GM23248 (cell line): ENCODE data around the gene WWOX. TPM values are rescaled to one million over a fixed set of nuclear protein-coding genes. Genes with fewer than 3 reads are reported as not detected.
"Not testable (repeated sequence)": the region's sequence is repeated elsewhere in the genome, so short reads cannot be mapped to it uniquely, and the experiment has no call there.

Experiments
- DNase-seq: peaks from one replicate; pipeline ENCODE4 v3.0.0-alpha.2; 2015
- H2AFZ ChIP-seq: fragments of 200-600 bp; sonication (generic); 2 replicates; pipeline ENCODE4 v1.6.1; 2016; ENCODE audit warnings: antibody characterized with exemption
- H3F3A ChIP-seq: fragments of 200-600 bp; sonication (generic); 2 replicates; pipeline ENCODE4 v1.6.1; 2016; ENCODE audit warnings: mild to moderate bottlenecking, antibody characterized with exemption, mixed run types; ENCODE audit not compliant: insufficient read depth
- H3K27ac ChIP-seq: fragments of 200-600 bp; sonication (generic); 2 replicates; pipeline ENCODE4 v1.5.1; 2016; ENCODE audit warnings: mild to moderate bottlenecking
- H3K27me3 ChIP-seq: fragments of 200-600 bp; sonication (generic); replicated peaks from 2 replicates; pipeline ENCODE4 v1.6.1; 2016; ENCODE audit warnings: mild to moderate bottlenecking; ENCODE audit not compliant: insufficient read depth
- H3K36me3 ChIP-seq: fragments of 200-600 bp; sonication (generic); 2 replicates; pipeline ENCODE4 v1.6.1; 2016; ENCODE audit warnings: low read depth, mild to moderate bottlenecking
- H3K4me1 ChIP-seq: fragments of 200-600 bp; sonication (generic); 2 replicates; pipeline ENCODE4 v1.6.1; 2016; ENCODE audit warnings: mild to moderate bottlenecking; ENCODE audit not compliant: insufficient read depth
- H3K4me2 ChIP-seq: fragments of 200-600 bp; sonication (generic); one replicate; pipeline ENCODE4 v1.6.1; 2016; ENCODE audit warnings: mild to moderate bottlenecking; ENCODE audit not compliant: unreplicated experiment
- H3K4me3 ChIP-seq: fragments of 200-600 bp; sonication (generic); 2 replicates; pipeline ENCODE4 v1.5.1; 2016; ENCODE audit warnings: mild to moderate bottlenecking
- H3K79me2 ChIP-seq: fragments of 200-600 bp; sonication (generic); 2 replicates; pipeline ENCODE4 v1.6.1; 2016; ENCODE audit warnings: mild to moderate bottlenecking; ENCODE audit not compliant: insufficient read depth
- H3K9ac ChIP-seq: fragments of 200-600 bp; sonication (generic); 2 replicates; pipeline ENCODE4 v1.6.1; 2016; ENCODE audit warnings: mild to moderate bottlenecking
- H3K9me2 ChIP-seq: fragments of 200-600 bp; sonication (generic); 2 replicates; pipeline ENCODE4 v1.6.1; 2016; ENCODE audit warnings: mixed run types, mild to moderate bottlenecking, moderate library complexity; ENCODE audit not compliant: insufficient read depth
- H3K9me3 ChIP-seq: fragments of 200-600 bp; sonication (generic); one replicate; pipeline ENCODE4 v1.6.1; 2017; ENCODE audit warnings: low read depth
- H4K20me1 ChIP-seq: fragments of 200-600 bp; sonication (generic); 2 replicates; pipeline ENCODE4 v1.6.0; 2016; ENCODE audit not compliant: insufficient read depth
- EZH2 ChIP-seq: fragments of 200-600 bp; sonication (generic); IDR thresholded peaks from 2 replicates; pipeline ENCODE4 v1.6.1; 2018; ENCODE audit warnings: antibody characterized with exemption, mild to moderate bottlenecking; ENCODE audit not compliant: insufficient read depth, poor library complexity, severe bottlenecking
- EZH2phosphoT487 ChIP-seq: fragments of 200-600 bp; sonication (generic); IDR thresholded peaks from 2 replicates; pipeline ENCODE4 v1.6.1; 2018; ENCODE audit warnings: antibody characterized with exemption, moderate library complexity, mild to moderate bottlenecking, low read depth; ENCODE audit not compliant: insufficient read depth
- WGBS, 2 experiments: methylation state at CpG; one replicate each; pipeline ENCODE4 v1.1.6; 2015 to 2017; ENCODE audit warnings: low lambda C conversion rate in 2 of 2, low coverage in 1 of 2; ENCODE audit errors: missing lambda C conversion rate in 2 of 2; 5-methylcytosine and 5-hydroxymethylcytosine counted together
- in situ Hi-C: fragments of 300-500 bp; cut with MboI; formaldehyde crosslinking; loops from 2 replicates; pipeline ENCODE4 v1.15.0; 2020
- polyA plus RNA-seq: library from polyadenylated mRNA; unstranded; fragments of >200 nt; fragmentation: Nextera tagmentation; extraction: Ambion mirVana; gene quantifications from 2 replicates; pipeline ENCODE4 v1.2.1, GENCODE V29; 2016
- total RNA-seq: library from RNA; depleted of rRNA; stranded (reverse); fragments of >200 nt; shearing (Covaris generic); gene quantifications from 2 replicates; pipeline ENCODE4 v1.2.3, GENCODE V29; 2014

Gene WWOX
- total and polyA plus RNA-seq, 2 experiments from 2014 or later: 4.5 to 6.6 TPM

GRCh38 chr16:79248351-79248750 lies 1148.9 kb downstream of the WWOX start:
- WGBS, 2 experiments: 14 to 21% methylated on average over 1 of the region's 1 CpG
- no peak overlapping the region for H3K4me3 ChIP-seq
- DNase-seq: no peak
- no peak overlapping the region for H2AFZ ChIP-seq
- no peaks in the 10 kb centered on the region for H3K36me3 ChIP-seq
- H3K79me2 ChIP-seq: no peaks in the 10 kb centered on the region
- H3K9ac ChIP-seq: no peak overlapping the region
- H3K4me1 ChIP-seq: no peaks in the 10 kb centered on the region
- no peak overlapping the region for H3K27ac ChIP-seq
- in situ Hi-C loops: no loop called here
- no peaks in the 10 kb centered on the region for H3K27me3 ChIP-seq
- no peaks in the 10 kb centered on the region for H4K20me1 ChIP-seq
- H3K9me3 ChIP-seq: no peaks in the 10 kb centered on the region
- H3F3A ChIP-seq: no peaks in the 10 kb centered on the region
- no peak for TF ChIP-seq EZH2phosphoT487
- TF ChIP-seq EZH2: no peak
- no peak overlapping the region for H3K4me2 ChIP-seq
- H3K9me2 ChIP-seq: no peaks in the 10 kb centered on the region

GRCh38 chr16:79250502-79251098 lies 1151.1 kb downstream of the WWOX start:
- no peak overlapping the region for H3K4me3 ChIP-seq
- H3K4me2 ChIP-seq: no peak overlapping the region
- H2AFZ ChIP-seq: no peak overlapping the region
- no peaks in the 10 kb centered on the region for H3K9me3 ChIP-seq
- H3K79me2 ChIP-seq: no peaks in the 10 kb centered on the region
- TF ChIP-seq EZH2 (no peak), EZH2phosphoT487 (no peak)
- WGBS, 2 experiments: 2 to 4% methylated on average over 8 of the region's 8 CpGs
- H3K4me1 ChIP-seq: no peaks in the 10 kb centered on the region
- H3K36me3 ChIP-seq: no peaks in the 10 kb centered on the region
- no peaks in the 10 kb centered on the region for H3K9me2 ChIP-seq
- no peak for DNase-seq
- H3K9ac ChIP-seq: no peak overlapping the region
- no peaks in the 10 kb centered on the region for H3F3A ChIP-seq
- H4K20me1 ChIP-seq: no peaks in the 10 kb centered on the region
- no peak overlapping the region for H3K27ac ChIP-seq
- no peaks in the 10 kb centered on the region for H3K27me3 ChIP-seq
- in situ Hi-C loops: no loop called here

- TF ChIP-seq EZH2phosphoT487 (no peak), EZH2 (no peak)
- Histone ChIP-seq H3K9me2 (no peaks in the 10 kb centered on the region), H2AFZ (no peak overlapping the region), H3K9ac (no peak overlapping the region), H3K27ac (no peak overlapping the region), H3K79me2 (no peaks in the 10 kb centered on the region), H3K36me3 (no peaks in the 10 kb centered on the region), H3K9me3 (no peaks in the 10 kb centered on the region), H3F3A (no peaks in the 10 kb centered on the region), H3K4me2 (no peak overlapping the region), H3K4me1 (no peaks in the 10 kb centered on the region), H3K27me3 (no peaks in the 10 kb centered on the region), H4K20me1 (no peaks in the 10 kb centered on the region), H3K4me3 (no peak overlapping the region)
- in situ Hi-C loops: no loop called here
- 40 to 41% methylated on average over 9 of the region's 9 CpGs for WGBS, 2 experiments
- DNase-seq: no peak
Observed at GRCh38 chr16:79253100-79253631, 1153.7 kb downstream of the WWOX start.

- H3K9ac ChIP-seq: no peak overlapping the region
- in situ Hi-C loops: no loop called here
- H3K36me3 ChIP-seq: no peaks in the 10 kb centered on the region
- H4K20me1 ChIP-seq: no peaks in the 10 kb centered on the region
- H3K27me3 ChIP-seq: no peaks in the 10 kb centered on the region
- H3K4me1 ChIP-seq: no peaks in the 10 kb centered on the region
- TF ChIP-seq EZH2phosphoT487: no peak
- no peak for TF ChIP-seq EZH2
- H3K79me2 ChIP-seq: no peaks in the 10 kb centered on the region
- WGBS, 2 experiments: 66 to 68% methylated on average over 10 of the region's 10 CpGs
- no peaks in the 10 kb centered on the region for H3F3A ChIP-seq
- H3K4me3 ChIP-seq: no peak overlapping the region
- H3K4me2 ChIP-seq: no peak overlapping the region
- no peak overlapping the region for H3K27ac ChIP-seq
- H2AFZ ChIP-seq: no peak overlapping the region
- no peaks in the 10 kb centered on the region for H3K9me3 ChIP-seq
- no peaks in the 10 kb centered on the region for H3K9me2 ChIP-seq
- no peak for DNase-seq
Observed at GRCh38 chr16:79257953-79258490, 1158.6 kb downstream of the WWOX start.

- WGBS, 2 experiments: 43 to 50% methylated on average over 4 of the region's 4 CpGs
- H3K36me3 ChIP-seq: not testable (repeated sequence)
Observed at GRCh38 chr16:79260890-79261289, 1161.4 kb downstream of the WWOX start.

More at GRCh38 chr16:79260890-79261289, 1161.4 kb downstream of the WWOX start:
- H2AFZ ChIP-seq, H3K4me2 ChIP-seq, H3K27me3 ChIP-seq, in situ Hi-C loops, H4K20me1 ChIP-seq, DNase-seq, H3F3A ChIP-seq, H3K9me3 ChIP-seq, H3K4me1 ChIP-seq, H3K79me2 ChIP-seq, H3K4me3 ChIP-seq, H3K9ac ChIP-seq, H3K9me2 ChIP-seq, H3K27ac ChIP-seq: not testable (repeated sequence)
